ENCODE measurements around the gene C19orf67. TPM values are rescaled to one million over a fixed set of nuclear protein-coding genes. Genes with fewer than 3 reads are reported as not detected.

C19orf67 gene
- total and polyA plus RNA-seq, 2 of the 13 experiments (the other 11 are each of a cell fraction or from before 2014, with no cell fraction given), result 0.11 to 0.32 TPM

DNA sequence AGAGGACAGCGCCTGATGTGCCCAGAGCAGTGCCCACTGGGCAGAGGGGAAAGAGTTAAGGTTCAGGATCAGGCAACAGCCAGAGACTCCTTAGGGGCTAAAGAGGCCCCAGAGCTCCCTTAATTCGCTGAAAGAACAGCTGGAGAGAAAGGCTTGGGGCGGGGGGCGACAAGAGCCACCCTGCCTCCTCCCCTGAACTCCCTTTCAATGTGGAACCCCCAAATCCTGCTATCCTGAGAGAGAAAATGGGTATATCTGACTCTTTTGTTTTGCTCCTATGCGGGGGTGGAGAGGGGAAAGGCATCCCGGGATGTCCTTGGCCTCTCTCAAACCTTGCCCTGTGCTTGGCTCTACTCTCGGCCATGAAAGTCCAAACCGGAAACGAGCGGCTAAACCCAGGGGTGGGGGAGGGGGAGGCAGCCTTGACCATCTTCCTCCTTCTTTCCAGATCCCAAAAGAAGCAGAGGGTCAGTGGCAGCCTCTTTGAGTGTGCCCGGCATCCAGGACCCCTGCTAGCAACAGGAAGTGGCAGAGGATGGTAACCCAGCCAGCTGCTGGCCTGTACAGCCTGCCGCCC, 27.3 kb upstream of the C19orf67 start (continued):
- TF ChIP-seq ZNF451 (CRISPR knock-in tag; IDR thresholded peaks at IDR 0.05) (no peak), ZNF891 (CRISPR knock-in tag; IDR thresholded peaks at IDR 0.05) (no peak), ZNF136 (CRISPR knock-in tag; IDR thresholded peaks at IDR 0.05; ENCODE audit: low read depth) (no peak), ISL2 (CRISPR knock-in tag; IDR thresholded peaks at IDR 0.05) (no peak), IRX3 (CRISPR knock-in tag; IDR thresholded peaks at IDR 0.05; ENCODE audit: borderline replicate concordance, low read depth) (no peak), ERF (CRISPR knock-in tag; IDR thresholded peaks at IDR 0.05) (no peak), ZNF180 (CRISPR knock-in tag; IDR thresholded peaks at IDR 0.05; ENCODE audit: borderline replicate concordance, low read depth) (no peak), ZFP90 (CRISPR knock-in tag; IDR thresholded peaks at IDR 0.05; ENCODE audit: borderline replicate concordance) (no peak), ZNF75D (CRISPR knock-in tag; IDR thresholded peaks at IDR 0.05; ENCODE audit: borderline replicate concordance) (no peak), MAFF (IDR thresholded peaks at IDR 0.05; ENCODE audit: low read depth, low read length) (no peak), ZKSCAN8 (CRISPR knock-in tag; IDR thresholded peaks at IDR 0.05; ENCODE audit: borderline replicate concordance) (no peak), ZNF326 (CRISPR knock-in tag; IDR thresholded peaks at IDR 0.05; ENCODE audit: borderline replicate concordance) (no peak), ARNTL (CRISPR knock-in tag; IDR thresholded peaks at IDR 0.05) (peak; percentile 48; the same call in 1 of the 2 replicates), HDAC1 (CRISPR knock-in tag; IDR thresholded peaks at IDR 0.05) (no peak), SMAD9 (CRISPR knock-in tag; IDR thresholded peaks at IDR 0.05) (no peak)
- TF ChIP-seq, protein P1, sequence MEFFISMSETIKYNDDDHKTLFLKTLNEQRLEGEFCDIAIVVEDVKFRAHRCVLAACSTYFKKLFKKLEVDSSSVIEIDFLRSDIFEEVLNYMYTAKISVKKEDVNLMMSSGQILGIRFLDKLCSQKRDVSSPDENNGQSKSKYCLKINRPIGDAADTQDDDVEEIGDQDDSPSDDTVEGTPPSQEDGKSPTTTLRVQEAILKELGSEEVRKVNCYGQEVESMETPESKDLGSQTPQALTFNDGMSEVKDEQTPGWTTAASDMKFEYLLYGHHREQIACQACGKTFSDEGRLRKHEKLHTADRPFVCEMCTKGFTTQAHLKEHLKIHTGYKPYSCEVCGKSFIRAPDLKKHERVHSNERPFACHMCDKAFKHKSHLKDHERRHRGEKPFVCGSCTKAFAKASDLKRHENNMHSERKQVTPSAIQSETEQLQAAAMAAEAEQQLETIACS (CRISPR knock-in tag; IDR thresholded peaks at IDR 0.05), result no peak
- TF ChIP-seq, protein P2, sequence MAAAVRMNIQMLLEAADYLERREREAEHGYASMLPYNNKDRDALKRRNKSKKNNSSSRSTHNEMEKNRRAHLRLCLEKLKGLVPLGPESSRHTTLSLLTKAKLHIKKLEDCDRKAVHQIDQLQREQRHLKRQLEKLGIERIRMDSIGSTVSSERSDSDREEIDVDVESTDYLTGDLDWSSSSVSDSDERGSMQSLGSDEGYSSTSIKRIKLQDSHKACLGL (CRISPR knock-in tag; IDR thresholded peaks at IDR 0.05), result no peak
- TF ChIP-seq, protein P3, sequence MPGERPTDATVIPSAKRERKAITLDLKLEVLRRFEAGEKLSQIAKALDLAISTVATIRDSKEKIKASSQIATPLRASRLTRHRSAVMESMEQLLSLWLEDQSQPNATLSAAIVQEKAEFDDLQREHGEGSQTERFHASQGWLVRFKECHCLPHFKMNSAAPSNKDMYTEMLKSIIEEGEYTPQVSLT (CRISPR knock-in tag; IDR thresholded peaks at IDR 0.05; ENCODE audit: borderline replicate concordance, low read depth), result no peak
- TF ChIP-seq, protein P4, sequence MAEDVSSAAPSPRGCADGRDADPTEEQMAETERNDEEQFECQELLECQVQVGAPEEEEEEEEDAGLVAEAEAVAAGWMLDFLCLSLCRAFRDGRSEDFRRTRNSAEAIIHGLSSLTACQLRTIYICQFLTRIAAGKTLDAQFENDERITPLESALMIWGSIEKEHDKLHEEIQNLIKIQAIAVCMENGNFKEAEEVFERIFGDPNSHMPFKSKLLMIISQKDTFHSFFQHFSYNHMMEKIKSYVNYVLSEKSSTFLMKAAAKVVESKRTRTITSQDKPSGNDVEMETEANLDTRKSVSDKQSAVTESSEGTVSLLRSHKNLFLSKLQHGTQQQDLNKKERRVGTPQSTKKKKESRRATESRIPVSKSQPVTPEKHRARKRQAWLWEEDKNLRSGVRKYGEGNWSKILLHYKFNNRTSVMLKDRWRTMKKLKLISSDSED (CRISPR knock-in tag; IDR thresholded peaks at IDR 0.05), result no peak
- TF ChIP-seq, protein P5, sequence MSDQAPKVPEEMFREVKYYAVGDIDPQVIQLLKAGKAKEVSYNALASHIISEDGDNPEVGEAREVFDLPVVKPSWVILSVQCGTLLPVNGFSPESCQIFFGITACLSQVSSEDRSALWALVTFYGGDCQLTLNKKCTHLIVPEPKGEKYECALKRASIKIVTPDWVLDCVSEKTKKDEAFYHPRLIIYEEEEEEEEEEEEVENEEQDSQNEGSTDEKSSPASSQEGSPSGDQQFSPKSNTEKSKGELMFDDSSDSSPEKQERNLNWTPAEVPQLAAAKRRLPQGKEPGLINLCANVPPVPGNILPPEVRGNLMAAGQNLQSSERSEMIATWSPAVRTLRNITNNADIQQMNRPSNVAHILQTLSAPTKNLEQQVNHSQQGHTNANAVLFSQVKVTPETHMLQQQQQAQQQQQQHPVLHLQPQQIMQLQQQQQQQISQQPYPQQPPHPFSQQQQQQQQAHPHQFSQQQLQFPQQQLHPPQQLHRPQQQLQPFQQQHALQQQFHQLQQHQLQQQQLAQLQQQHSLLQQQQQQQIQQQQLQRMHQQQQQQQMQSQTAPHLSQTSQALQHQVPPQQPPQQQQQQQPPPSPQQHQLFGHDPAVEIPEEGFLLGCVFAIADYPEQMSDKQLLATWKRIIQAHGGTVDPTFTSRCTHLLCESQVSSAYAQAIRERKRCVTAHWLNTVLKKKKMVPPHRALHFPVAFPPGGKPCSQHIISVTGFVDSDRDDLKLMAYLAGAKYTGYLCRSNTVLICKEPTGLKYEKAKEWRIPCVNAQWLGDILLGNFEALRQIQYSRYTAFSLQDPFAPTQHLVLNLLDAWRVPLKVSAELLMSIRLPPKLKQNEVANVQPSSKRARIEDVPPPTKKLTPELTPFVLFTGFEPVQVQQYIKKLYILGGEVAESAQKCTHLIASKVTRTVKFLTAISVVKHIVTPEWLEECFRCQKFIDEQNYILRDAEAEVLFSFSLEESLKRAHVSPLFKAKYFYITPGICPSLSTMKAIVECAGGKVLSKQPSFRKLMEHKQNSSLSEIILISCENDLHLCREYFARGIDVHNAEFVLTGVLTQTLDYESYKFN (CRISPR knock-in tag; conservative IDR thresholded peaks at IDR 0.05), result peak; percentile 90
- TF ChIP-seq, protein P6, sequence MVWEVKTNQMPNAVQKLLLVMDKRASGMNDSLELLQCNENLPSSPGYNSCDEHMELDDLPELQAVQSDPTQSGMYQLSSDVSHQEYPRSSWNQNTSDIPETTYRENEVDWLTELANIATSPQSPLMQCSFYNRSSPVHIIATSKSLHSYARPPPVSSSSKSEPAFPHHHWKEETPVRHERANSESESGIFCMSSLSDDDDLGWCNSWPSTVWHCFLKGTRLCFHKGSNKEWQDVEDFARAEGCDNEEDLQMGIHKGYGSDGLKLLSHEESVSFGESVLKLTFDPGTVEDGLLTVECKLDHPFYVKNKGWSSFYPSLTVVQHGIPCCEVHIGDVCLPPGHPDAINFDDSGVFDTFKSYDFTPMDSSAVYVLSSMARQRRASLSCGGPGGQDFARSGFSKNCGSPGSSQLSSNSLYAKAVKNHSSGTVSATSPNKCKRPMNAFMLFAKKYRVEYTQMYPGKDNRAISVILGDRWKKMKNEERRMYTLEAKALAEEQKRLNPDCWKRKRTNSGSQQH (CRISPR knock-in tag; IDR thresholded peaks at IDR 0.05; ENCODE audit: low read depth), result no peak
